CD1c-positive myeloid dendritic cell (primary cell): ENCODE data around the gene STRN3.

Experiments
- DNase-seq: peaks from one replicate; pipeline ENCODE4 v3.0.0-alpha.2; 2016; ENCODE audit errors: extremely low spot score

STRN3 gene

GRCh38 chr14:30873308-30874119 is 152.7 kb downstream of the STRN3 start:
- no peak for DNase-seq

- no peak for DNase-seq
Measured at GRCh38 chr14:30872602-30873001, 153.6 kb downstream of the STRN3 start.

- no peak for DNase-seq
Measured at GRCh38 chr14:30869551-30870155, 156.5 kb downstream of the STRN3 start.

- DNase-seq, result no peak
Measured at GRCh38 chr14:30868736-30869135, 157.4 kb downstream of the STRN3 start.

GRCh38 chr14:30864934-30865333 is 161.2 kb downstream of the STRN3 start:
- no peak for DNase-seq

GRCh38 chr14:30861200-30861599 is 165.0 kb downstream of the STRN3 start:
- no peak for DNase-seq

GRCh38 chr14:30855345-30856037 is 170.7 kb downstream of the STRN3 start:
- no peak for DNase-seq

GRCh38 chr14:30854492-30854891 is 171.7 kb downstream of the STRN3 start:
- DNase-seq, result no peak

GRCh38 chr14:30853946-30854345 is 172.2 kb downstream of the STRN3 start:
- DNase-seq, result no peak

GRCh38 chr14:30849983-30850382 is 176.2 kb downstream of the STRN3 start:
- DNase-seq, result no peak

- peak; percentile 67 for DNase-seq
Measured at GRCh38 chr14:30849354-30849753, 176.8 kb downstream of the STRN3 start.

GRCh38 chr14:30848449-30849240 is 177.5 kb downstream of the STRN3 start:
- DNase-seq, result peak; percentile 62
